Smooth muscle cell (in vitro differentiated cells): ENCODE results near the gene PITHD1. TPM values are rescaled to one million over a fixed set of nuclear protein-coding genes. Genes with fewer than 3 reads are reported as not detected.

ENCODE experiments used
- DNase-seq: peaks from one replicate; lab custom pipeline; 2025; ENCODE audit not compliant: unreplicated experiment; lab: John Stamatoyannopoulos, UW
- H2AFZ ChIP-seq: fragments of 200-600 bp; sonication (generic); 2 replicates; pipeline ENCODE4 v1.6.0; 2016; ENCODE audit warnings: antibody characterized with exemption, low read depth, mild to moderate bottlenecking
- H3F3A ChIP-seq: fragments of 200-600 bp; sonication (generic); 2 replicates; pipeline ENCODE4 v1.6.0; 2017; ENCODE audit warnings: antibody characterized with exemption, low read depth
- H3K27ac ChIP-seq: fragments of 200-600 bp; sonication (generic); 2 replicates; pipeline ENCODE4 v1.5.1; 2016; ENCODE audit warnings: low read depth, mild to moderate bottlenecking
- H3K27me3 ChIP-seq: fragments of 200-600 bp; sonication (generic); 2 replicates; pipeline ENCODE4 v1.6.1; 2016; ENCODE audit warnings: low read depth, mild to moderate bottlenecking
- H3K36me3 ChIP-seq: fragments of 200-600 bp; sonication (generic); 2 replicates; pipeline ENCODE4 v1.5.1; 2016; ENCODE audit warnings: low read depth
- H3K4me1 ChIP-seq: fragments of 200-600 bp; sonication (generic); 2 replicates; pipeline ENCODE4 v1.5.1; 2016; ENCODE audit warnings: low read depth
- H3K4me2 ChIP-seq: fragments of 200-600 bp; sonication (generic); 2 replicates; pipeline ENCODE4 v1.6.0; 2016; ENCODE audit warnings: mild to moderate bottlenecking
- H3K4me3 ChIP-seq: fragments of 200-600 bp; sonication (generic); 2 replicates; pipeline ENCODE4 v1.5.1; 2016; ENCODE audit warnings: mild to moderate bottlenecking
- H3K79me2 ChIP-seq: fragments of 200-600 bp; sonication (generic); 2 replicates; pipeline ENCODE4 v1.6.0; 2016; ENCODE audit warnings: low read depth, mild to moderate bottlenecking
- H3K9ac ChIP-seq: fragments of 200-600 bp; sonication (generic); 2 replicates; pipeline ENCODE4 v1.6.0; 2016; ENCODE audit warnings: low read depth
- H3K9me3 ChIP-seq: fragments of 200-600 bp; sonication (generic); replicated peaks from 2 replicates; pipeline ENCODE4 v1.5.1; 2016; ENCODE audit warnings: low read depth
- H4K20me1 ChIP-seq: fragments of 200-600 bp; sonication (generic); 2 replicates; pipeline ENCODE4 v1.6.0; 2016; ENCODE audit warnings: low read depth
- WGBS: methylation state at CpG from one replicate; pipeline ENCODE4 v1.1.7; 2016; ENCODE audit warnings: low lambda C conversion rate; 5-methylcytosine and 5-hydroxymethylcytosine counted together
- polyA plus RNA-seq: library from polyadenylated mRNA; unstranded; fragments of >200 nt; fragmentation: Nextera tagmentation; extraction: Ambion mirVana; gene quantifications from 2 replicates; pipeline ENCODE4 v1.2.1, GENCODE V29; 2016
- total RNA-seq: library from RNA; depleted of rRNA; stranded (reverse); fragments of >200 nt; gene quantifications from 2 replicates; pipeline ENCODE4 v1.2.3, GENCODE V29; 2014
- TF ChIP-seq, protein P1 (sequence below): fragments of 200-600 bp; sonication (generic); IDR thresholded peaks from 2 replicates; pipeline ENCODE4 v1.5.1; 2017; ENCODE audit warnings: borderline replicate concordance, mild to moderate bottlenecking, antibody characterized with exemption; ENCODE audit not compliant: insufficient read depth, poor library complexity, severe bottlenecking

PITHD1 gene
- total and polyA plus RNA-seq, 2 experiments from 2014 or later = 32.0 to 49.6 TPM

DNA sequence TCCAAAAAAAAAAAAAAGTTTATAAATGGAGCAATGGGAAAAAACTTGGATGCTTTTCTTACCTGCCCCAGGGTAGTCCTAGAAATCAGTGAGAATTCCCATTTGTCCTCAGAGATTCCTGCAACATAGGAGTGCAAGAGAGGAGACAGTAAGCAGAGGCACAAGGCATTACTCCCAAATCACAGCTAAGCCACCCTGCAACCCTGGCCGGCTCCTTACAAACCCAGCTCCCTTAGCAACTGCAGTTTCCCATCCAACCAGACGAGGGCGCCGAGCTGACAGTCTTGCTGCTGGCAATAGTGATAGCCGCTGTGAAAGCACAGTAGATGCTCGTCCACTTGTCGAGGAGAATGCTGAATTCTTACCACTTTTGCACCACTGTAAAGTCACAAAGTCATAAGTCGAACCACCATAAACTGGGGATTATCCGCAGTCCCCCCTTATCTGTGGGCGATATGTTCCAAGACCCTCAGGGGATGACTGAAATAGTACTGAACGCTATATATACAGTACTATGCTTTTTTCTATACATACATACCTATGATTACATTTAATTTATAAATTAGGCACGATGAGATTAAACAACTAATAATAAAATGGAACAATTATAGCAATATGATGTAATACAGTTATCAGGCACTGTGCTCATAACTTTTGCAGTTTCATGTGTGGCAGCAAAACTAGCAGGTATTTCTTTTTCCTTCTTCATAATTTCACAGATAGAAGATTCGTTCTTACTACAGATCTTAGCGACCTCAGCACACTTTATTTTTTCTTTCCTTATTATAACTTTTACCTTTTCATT is 6.0 kb upstream of the PITHD1 start:
- peak; percentile 43 for DNase-seq
- Histone ChIP-seq H3K4me2 (peak overlapping the region; percentile 9), H3F3A (no peaks in the 10 kb centered on the region), H3K27ac (no peak overlapping the region), H3K27me3 (no peaks in the 10 kb centered on the region), H3K36me3 (no peaks in the 10 kb centered on the region), H3K9ac (no peak overlapping the region), H3K9me3 (no peaks in the 10 kb centered on the region), H4K20me1 (peaks cover 9% of the 10 kb centered on the region), H3K4me3 (no peak overlapping the region), H2AFZ (no peak overlapping the region), H3K79me2 (peaks cover 7% of the 10 kb centered on the region), H3K4me1 (no peaks in the 10 kb centered on the region)
- 21% methylated on average over 14 of the region's 14 CpGs for WGBS
- TF ChIP-seq, protein P1, sequence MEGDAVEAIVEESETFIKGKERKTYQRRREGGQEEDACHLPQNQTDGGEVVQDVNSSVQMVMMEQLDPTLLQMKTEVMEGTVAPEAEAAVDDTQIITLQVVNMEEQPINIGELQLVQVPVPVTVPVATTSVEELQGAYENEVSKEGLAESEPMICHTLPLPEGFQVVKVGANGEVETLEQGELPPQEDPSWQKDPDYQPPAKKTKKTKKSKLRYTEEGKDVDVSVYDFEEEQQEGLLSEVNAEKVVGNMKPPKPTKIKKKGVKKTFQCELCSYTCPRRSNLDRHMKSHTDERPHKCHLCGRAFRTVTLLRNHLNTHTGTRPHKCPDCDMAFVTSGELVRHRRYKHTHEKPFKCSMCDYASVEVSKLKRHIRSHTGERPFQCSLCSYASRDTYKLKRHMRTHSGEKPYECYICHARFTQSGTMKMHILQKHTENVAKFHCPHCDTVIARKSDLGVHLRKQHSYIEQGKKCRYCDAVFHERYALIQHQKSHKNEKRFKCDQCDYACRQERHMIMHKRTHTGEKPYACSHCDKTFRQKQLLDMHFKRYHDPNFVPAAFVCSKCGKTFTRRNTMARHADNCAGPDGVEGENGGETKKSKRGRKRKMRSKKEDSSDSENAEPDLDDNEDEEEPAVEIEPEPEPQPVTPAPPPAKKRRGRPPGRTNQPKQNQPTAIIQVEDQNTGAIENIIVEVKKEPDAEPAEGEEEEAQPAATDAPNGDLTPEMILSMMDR = peak; percentile 94

- H3K27ac ChIP-seq = no peak overlapping the region
- peaks cover 9% of the 10 kb centered on the region for H4K20me1 ChIP-seq
- H3K9ac ChIP-seq = no peak overlapping the region
- H3K79me2 ChIP-seq = peaks cover 9% of the 10 kb centered on the region
- WGBS = 87% methylated on average over 10 of the region's 10 CpGs
- H3K4me3 ChIP-seq = no peak overlapping the region
- H3K4me1 ChIP-seq = no peaks in the 10 kb centered on the region
- H2AFZ ChIP-seq = no peak overlapping the region
- H3K27me3 ChIP-seq = no peaks in the 10 kb centered on the region
- no peaks in the 10 kb centered on the region for H3F3A ChIP-seq
- no peaks in the 10 kb centered on the region for H3K36me3 ChIP-seq
- H3K4me2 ChIP-seq = no peak overlapping the region
- no peak for DNase-seq
- TF ChIP-seq, protein P1 = peak; percentile 3
- H3K9me3 ChIP-seq = no peaks in the 10 kb centered on the region
Observed at GRCh38 chr1:23772854-23773242, 5.4 kb upstream of the PITHD1 start.

DNA sequence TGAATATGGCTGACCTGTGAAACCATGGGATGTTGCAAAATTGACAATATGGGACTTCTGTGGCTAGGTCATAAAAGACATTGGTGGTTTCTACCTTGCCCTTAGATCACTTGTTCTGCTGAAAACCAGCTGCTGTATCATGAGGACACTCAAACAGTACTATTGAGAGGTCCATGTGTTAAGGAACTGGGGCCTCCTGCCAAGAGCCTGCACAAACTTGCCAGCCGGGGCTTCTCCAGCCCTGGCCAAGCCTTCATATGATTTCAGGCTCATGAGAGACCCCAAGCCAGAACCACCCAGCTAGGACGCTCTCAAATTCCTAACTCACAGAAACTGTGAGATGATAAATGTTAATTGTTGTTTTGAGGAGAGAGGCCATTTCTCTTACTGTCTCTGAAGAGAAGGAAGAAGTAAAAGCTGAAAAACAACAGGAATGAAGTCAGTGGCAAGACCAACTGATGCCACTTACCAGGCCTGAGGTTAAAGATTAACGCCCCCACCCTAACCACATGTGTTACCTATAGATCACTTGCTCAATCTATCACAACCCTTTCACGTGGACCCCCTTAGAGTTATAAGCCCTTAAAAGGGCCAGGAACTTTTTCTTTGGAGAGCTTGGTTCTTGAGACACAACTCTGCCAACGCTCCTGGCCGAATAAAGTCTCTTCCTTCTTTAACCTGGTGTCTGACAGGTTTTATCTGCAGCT is 3.9 kb upstream of the PITHD1 start:
- Histone ChIP-seq H3K27me3 (no peaks in the 10 kb centered on the region), H3K9ac (no peak overlapping the region), H3K9me3 (no peaks in the 10 kb centered on the region), H3F3A (no peaks in the 10 kb centered on the region), H3K79me2 (peaks cover 20% of the 10 kb centered on the region), H3K36me3 (no peaks in the 10 kb centered on the region), H3K4me1 (peaks cover 5% of the 10 kb centered on the region), H3K27ac (no peak overlapping the region), H3K4me3 (no peak overlapping the region), H4K20me1 (peaks cover 16% of the 10 kb centered on the region), H3K4me2 (no peak overlapping the region), H2AFZ (no peak overlapping the region)
- TF ChIP-seq, protein P1 = no peak
- WGBS = 94% methylated on average over 6 of the region's 6 CpGs
- no peak for DNase-seq
